ENCODE measurements around the gene TMEM97. TPM values are rescaled to one million over a fixed set of nuclear protein-coding genes. Genes with fewer than 3 reads are reported as not detected.

Gene TMEM97
- 7.8 TPM in 2 replicates for total RNA-seq

GRCh38 chr17:28318759-28319597 lies at the start of gene TMEM97:
TMEM97 (plus strand) TSS chr17:28319200; CDS start chr17:28319240, 40 bp downstream.

GRCh38 chr17:28335201-28335958 lies 16.4 kb downstream of the TMEM97 start, which contains the start of the genes IFT20 and TNFAIP1:
IFT20 (minus strand) TSS chr17:28335472; CDS start chr17:28331985, 3,487 bp downstream.
TNFAIP1 (plus strand) TSS chr17:28335761; CDS start chr17:28339522, 3,761 bp downstream.

GRCh38 chr17:28357061-28357900 lies 38.3 kb downstream of the TMEM97 start, which contains the start of gene POLDIP2:
POLDIP2 (minus strand) TSS chr17:28357527; CDS start chr17:28357448, 79 bp downstream.

DNA sequence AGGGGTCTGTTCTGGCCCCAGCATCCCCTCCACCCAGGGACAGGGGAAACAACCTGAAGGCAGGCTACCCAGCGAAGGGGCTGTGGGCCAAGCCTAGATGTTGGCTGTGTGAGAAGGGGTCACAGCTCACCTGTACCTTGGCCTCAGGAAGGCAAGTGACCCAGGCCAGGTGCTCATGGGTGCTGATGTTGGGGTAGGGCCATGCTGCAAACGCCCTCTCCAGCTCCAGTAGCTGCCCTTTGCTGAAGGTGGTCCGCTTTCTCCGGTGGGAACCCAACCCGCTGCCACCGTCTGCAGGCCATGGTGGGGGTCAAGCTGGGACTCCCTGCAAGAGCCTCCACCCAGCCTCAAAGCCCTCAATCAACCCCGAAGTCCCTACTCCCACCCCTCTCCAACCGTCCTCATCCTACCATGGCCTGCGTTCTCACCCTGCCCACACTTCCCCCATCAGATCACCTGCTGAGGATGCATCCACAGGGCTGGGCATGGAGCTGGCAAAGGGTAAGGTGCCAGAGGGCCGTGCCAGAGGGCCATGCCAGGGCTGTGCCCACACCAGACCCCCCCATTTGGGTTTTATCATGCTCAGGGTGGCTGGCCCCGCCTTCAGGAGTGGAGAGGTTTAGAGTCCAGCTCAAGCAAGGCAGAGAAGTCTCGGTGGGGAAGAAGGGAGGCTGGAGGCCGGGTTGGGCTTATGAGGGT lies 45.8 kb downstream of the TMEM97 start, which contains the start of gene SEBOX:
SEBOX (minus strand) TSS at position 535 of the 699 bp plus-strand sequence; CDS start at position 487, 48 bp downstream.

GRCh38 chr17:28370035-28370743 lies 51.2 kb downstream of the TMEM97 start, which contains the start of gene VTN:
VTN (minus strand) TSS chr17:28370307; CDS start chr17:28370203, 104 bp downstream.

GRCh38 chr17:28371245-28372202 lies 52.5 kb downstream of the TMEM97 start, which contains the start of gene SARM1:
SARM1 (plus strand) TSS chr17:28371694; CDS start chr17:28372033, 339 bp downstream.

Other genes starting within 250 kb of the TMEM97 start
- 44.9 and 56.0 TPM in 2 replicates for gene IFT20, start 16.3 kb downstream of the TMEM97 start, total RNA-seq
- gene TNFAIP1, start 16.6 kb downstream of the TMEM97 start, total RNA-seq, result 35.6 and 44.3 TPM in 2 replicates
- 81.4 and 95.5 TPM in 2 replicates for gene POLDIP2, start 38.3 kb downstream of the TMEM97 start, total RNA-seq
- gene SEBOX, start 46.0 kb downstream of the TMEM97 start, total RNA-seq, result not detected in 2 replicates
- 1.7 and 3.4 TPM in 2 replicates for gene VTN, start 51.1 kb downstream of the TMEM97 start, total RNA-seq
- 14.2 and 14.9 TPM in 2 replicates for gene SARM1, start 52.5 kb downstream of the TMEM97 start, total RNA-seq
- 11.4 and 16.4 TPM in 2 replicates for gene SLC46A1, start 87.0 kb downstream of the TMEM97 start, total RNA-seq
- gene SLC13A2, start 154.4 kb downstream of the TMEM97 start, total RNA-seq, result not detected in 2 replicates
- gene FOXN1, start 187.1 kb downstream of the TMEM97 start, total RNA-seq, result not detected in 2 replicates
- 35.9 and 41.8 TPM in 2 replicates for gene UNC119, start 233.4 kb downstream of the TMEM97 start, total RNA-seq

Measured in smooth muscle cell of the pulmonary artery (primary cell).